HepG2 (cell line): ENCODE data around the gene TBC1D16. TPM values are rescaled to one million over a fixed set of nuclear protein-coding genes. Genes with fewer than 3 reads are reported as not detected.

Experiments
- ATAC-seq: fragments of 200-7000 bp; cut with Tn5 transposase; 3 replicates; pipeline ENCODE4 v1.9.1; 2020; ENCODE audit warnings: mild to moderate bottlenecking, moderate library complexity
- BruUV-seq: library from RNA; stranded (reverse); fragments of 400-500 nt; replicated peaks from 2 replicates; lab custom pipeline; 2021; lab: Mats Ljungman, UMichigan
- CTCF ChIA-PET: fragments of 300-600 bp; formaldehyde crosslinking; extraction: SDS; loops from one replicate; lab custom pipeline; 2021; ENCODE audit warnings: low total read pairs, inconsistent platforms, low intra/inter-chr PET ratio; lab: Yijun Ruan, JAX
- POLR2A ChIA-PET: fragments of 350-600 bp; sonication (Branson Sonifier 250); formaldehyde crosslinking; loops from one replicate; lab custom pipeline; 2020; ENCODE audit warnings: antibody characterized with exemption, inconsistent platforms; lab: Yijun Ruan, JAX
- DNase-seq: peaks from one replicate; pipeline ENCODE4 v3.0.0-alpha.2; 2015; ENCODE audit warnings: low spot score
- FAIRE-seq: peaks from 3 replicates; lab custom pipeline; 2011; peaks lifted over from hg19 to GRCh38; lab: Jason Lieb, UNC
- H2AFZ ChIP-seq: one replicate; pipeline ENCODE4 v1.6.1; 2011; ENCODE audit warnings: low read length, inconsistent platforms
- H3K27ac ChIP-seq: fragments of 300-600 bp; 3 replicates; pipeline ENCODE4 v1.8.0; 2011; ENCODE audit warnings: mixed run types, mild to moderate bottlenecking, mixed read lengths, low read length, inconsistent platforms; ENCODE audit not compliant: insufficient read depth; ENCODE audit errors: extremely low read length
- H3K27me3 ChIP-seq, 2 experiments: fragments of 200-600 bp in 1 of 2; 2 replicates in 1 of 2; 3 replicates in 1 of 2; pipeline versions ENCODE4 v1.6.0 to v1.8.0; 2011; ENCODE audit warnings: low read length in 2 of 2, mild to moderate bottlenecking in 2 of 2, moderate library complexity in 2 of 2, inconsistent platforms in 1 of 2; ENCODE audit not compliant: insufficient read depth in 2 of 2, control insufficient read depth in 1 of 2
- H3K36me3 ChIP-seq, 2 experiments: fragments of 200-600 bp in 1 of 2; replicated peaks in 1 of 2; 2 replicates in 1 of 2; 3 replicates in 1 of 2; pipeline versions ENCODE4 v1.5.1 to v1.8.0; 2011; ENCODE audit warnings: low read length in 2 of 2, inconsistent platforms in 1 of 2; ENCODE audit not compliant: insufficient read depth in 2 of 2, control insufficient read depth in 1 of 2
- H3K4me1 ChIP-seq: 2 replicates; pipeline ENCODE4 v1.5.1; 2012; ENCODE audit warnings: low read length, inconsistent platforms; ENCODE audit not compliant: insufficient read depth
- H3K4me2 ChIP-seq: 2 replicates; pipeline ENCODE4 v1.6.0; 2011; ENCODE audit warnings: low read depth, low read length, inconsistent platforms
- H3K4me3 ChIP-seq, 3 experiments: fragments of 200-600 bp in 1 of 3; sonication (generic), shearing (Covaris generic) in 1 of 3; replicated peaks in 1 of 3; 2 replicates each; pipeline ENCODE4 v1.5.1; 2011 to 2016; ENCODE audit warnings: low read length in 3 of 3, inconsistent platforms in 2 of 3, low read depth in 2 of 3, mild to moderate bottlenecking in 2 of 3, control low read depth in 1 of 3, mixed read lengths in 1 of 3; ENCODE audit not compliant: insufficient read depth in 1 of 3
- H3K79me2 ChIP-seq: one replicate; pipeline ENCODE4 v1.6.1; 2011; ENCODE audit warnings: low read length, inconsistent platforms; ENCODE audit not compliant: insufficient read depth
- H3K9ac ChIP-seq: 2 replicates; pipeline ENCODE4 v1.6.0; 2011; ENCODE audit warnings: mild to moderate bottlenecking, low read depth, low read length, inconsistent platforms; ENCODE audit not compliant: insufficient read depth
- H3K9me3 ChIP-seq: 2 replicates; pipeline ENCODE4 v1.5.1; 2012; ENCODE audit warnings: mild to moderate bottlenecking, low read length
- H4K20me1 ChIP-seq: 2 replicates; pipeline ENCODE4 v1.6.0; 2011; ENCODE audit warnings: inconsistent platforms, mild to moderate bottlenecking, low read length, moderate library complexity; ENCODE audit not compliant: insufficient read depth
- AKAP8 ChIP-seq: sonication (generic); formaldehyde crosslinking; IDR thresholded peaks from 2 replicates; pipeline ENCODE4 v1.5.1; 2020; ENCODE audit warnings: mild to moderate bottlenecking, missing genetic modification reagents
- FOXA3 ChIP-seq: IDR thresholded peaks from 2 replicates; pipeline ENCODE4 v1.6.1; 2016; ENCODE audit warnings: missing genetic modification reagents, missing compliant biosample characterization
- HNRNPLL ChIP-seq: fragments of 200-400 bp; formaldehyde crosslinking; IDR thresholded peaks from 2 replicates; pipeline ENCODE4 v1.6.1; 2017; ENCODE audit warnings: mild to moderate bottlenecking, low read depth, low read length; ENCODE audit not compliant: poor library complexity, severe bottlenecking
- KDM2A ChIP-seq: sonication (generic); formaldehyde crosslinking; IDR thresholded peaks from 2 replicates; pipeline ENCODE4 v1.4.0; 2020; ENCODE audit warnings: low read depth, missing genetic modification reagents, borderline replicate concordance
- POLR2G ChIP-seq: fragments of 200-400 bp; formaldehyde crosslinking; IDR thresholded peaks from 2 replicates; pipeline ENCODE4 v1.6.1; 2018; ENCODE audit warnings: mild to moderate bottlenecking, low read depth, low read length, moderate library complexity
- ZFX ChIP-seq: sonication (generic); formaldehyde crosslinking; IDR thresholded peaks from 2 replicates; pipeline ENCODE4 v1.4.0; 2020; ENCODE audit warnings: mild to moderate bottlenecking, low read depth, missing genetic modification reagents, moderate library complexity
- WGBS: methylation state at CpG from one replicate; pipeline ENCODE4 v1.1.6; 2017; ENCODE audit warnings: low lambda C conversion rate; 5-methylcytosine and 5-hydroxymethylcytosine counted together
- in situ Hi-C: cut with HindIII; loops from 2 replicates; pipeline ENCODE4 v1.10.0; 2017; ENCODE audit warnings: low pct_unique_long_range_greater_than_20kb; ENCODE audit not compliant: extremely low pct_ligation_motif_present
- intact Hi-C: fragments of 100-400 bp; cut with micrococcal nuclease; formaldehyde crosslinking; loops from one replicate; pipeline ENCODE4 v1.10.0; 2022; ENCODE audit not compliant: unreplicated experiment
- polyA plus RNA-seq, 8 experiments: library from polyadenylated mRNA; depleted of rRNA in 3 of 8; stranded (reverse) in 7 of 8; unstranded in 1 of 8; fragments of >200 nt; fragmentation: Illumina TruSeq in 4 of 8; extraction: Trizol in 4 of 8; gene quantifications; 2 replicates each; pipeline versions ENCODE4 v1.2.1 to v1.2.3, GENCODE V29; 2011 to 2016; ENCODE audit warnings: low read depth in 4 of 8, missing spikeins in 1 of 8, mixed read lengths in 1 of 8; ENCODE audit not compliant: insufficient read depth in 1 of 8
- total RNA-seq, 5 experiments: library from RNA; depleted of rRNA; stranded (reverse); fragments of >200 nt; fragmentation: Illumina TruSeq; extraction: Trizol; gene quantifications; 2 replicates each; pipeline ENCODE4 v1.2.3, GENCODE V29; 2016; ENCODE audit warnings: low read depth in 1 of 5
- TF ChIP-seq, protein P1 (sequence below): sonication (generic); formaldehyde crosslinking; IDR thresholded peaks from 2 replicates; pipeline ENCODE4 v1.5.0; 2020; ENCODE audit warnings: mild to moderate bottlenecking, missing genetic modification reagents, moderate library complexity

TBC1D16 gene
- total and polyA plus RNA-seq, 2 of the 13 experiments (the other 11 are each of a cell fraction or from before 2014, with no cell fraction given) = 14.9 to 24.9 TPM

GRCh38 chr17:79936641-79937381 is 98.9 kb downstream of the TBC1D16 start:
- CTCF ChIA-PET = no interaction called here
- no peak for DNase-seq
- no peak overlapping the region for H3K27ac ChIP-seq
- intact Hi-C loops = no loop called here
- no peak overlapping the region for H2AFZ ChIP-seq
- in situ Hi-C loops = no loop called here
- no TSS peak for BruUV-seq
- TF ChIP-seq POLR2G (no peak), AKAP8 (peak; percentile 73; the same call in 1 of the 2 replicates), HNRNPLL (peak; percentile 51), ZFX (CRISPR knock-in tag) (0 out of 2 replicates have a peak, but pooled peaks have one; percentile 15), FOXA3 (CRISPR knock-in tag) (no peak), KDM2A (CRISPR knock-in tag) (0 out of 2 replicates have a peak, but pooled peaks have one; percentile 12)
- TF ChIP-seq, protein P1, sequence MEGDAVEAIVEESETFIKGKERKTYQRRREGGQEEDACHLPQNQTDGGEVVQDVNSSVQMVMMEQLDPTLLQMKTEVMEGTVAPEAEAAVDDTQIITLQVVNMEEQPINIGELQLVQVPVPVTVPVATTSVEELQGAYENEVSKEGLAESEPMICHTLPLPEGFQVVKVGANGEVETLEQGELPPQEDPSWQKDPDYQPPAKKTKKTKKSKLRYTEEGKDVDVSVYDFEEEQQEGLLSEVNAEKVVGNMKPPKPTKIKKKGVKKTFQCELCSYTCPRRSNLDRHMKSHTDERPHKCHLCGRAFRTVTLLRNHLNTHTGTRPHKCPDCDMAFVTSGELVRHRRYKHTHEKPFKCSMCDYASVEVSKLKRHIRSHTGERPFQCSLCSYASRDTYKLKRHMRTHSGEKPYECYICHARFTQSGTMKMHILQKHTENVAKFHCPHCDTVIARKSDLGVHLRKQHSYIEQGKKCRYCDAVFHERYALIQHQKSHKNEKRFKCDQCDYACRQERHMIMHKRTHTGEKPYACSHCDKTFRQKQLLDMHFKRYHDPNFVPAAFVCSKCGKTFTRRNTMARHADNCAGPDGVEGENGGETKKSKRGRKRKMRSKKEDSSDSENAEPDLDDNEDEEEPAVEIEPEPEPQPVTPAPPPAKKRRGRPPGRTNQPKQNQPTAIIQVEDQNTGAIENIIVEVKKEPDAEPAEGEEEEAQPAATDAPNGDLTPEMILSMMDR (CRISPR knock-in tag) = 0 out of 2 replicates have a peak, but pooled peaks have one; percentile 14
- H3K4me2 ChIP-seq = no peak overlapping the region
- no peak for FAIRE-seq
- H3K36me3 ChIP-seq = peaks cover 4 to 12% of the 10 kb centered on the region in 2 experiments
- H3K9me3 ChIP-seq = no peaks in the 10 kb centered on the region
- WGBS = 68% methylated on average over 9 of the region's 16 CpGs
- H3K79me2 ChIP-seq = no peaks in the 10 kb centered on the region
- no peaks in the 10 kb centered on the region for H3K27me3 ChIP-seq
- ATAC-seq = no peak
- peaks cover 68% of the 10 kb centered on the region for H3K4me1 ChIP-seq
- POLR2A ChIA-PET = interaction anchor here (0.8 to 2.3 kb wide), 3 partner anchors 10 to 56 kb away, joined by 3 to 9 read pairs (median 3); no protein-coding TSS in a partner anchor
- no peak overlapping the region for H3K4me3 ChIP-seq
- no peak overlapping the region for H3K9ac ChIP-seq
- H4K20me1 ChIP-seq = no peaks in the 10 kb centered on the region
